Measurements from ENCODE around the gene ATG16L2. TPM values are rescaled to one million over a fixed set of nuclear protein-coding genes. Genes with fewer than 3 reads are reported as not detected.

Gene ATG16L2
- total RNA-seq, 1 experiment from 2014 or later: 17.3 TPM

GRCh38 chr11:72779495-72780128 is 34.6 kb upstream of the ATG16L2 start:
- no peak overlapping the region for H2BK20ac ChIP-seq (ENCODE audit: low read depth, low read length, poor library complexity, severe bottlenecking)
- H2BK12ac ChIP-seq (ENCODE audit: insufficient read length, low read depth, low read length): no peak overlapping the region
- H3K27ac ChIP-seq (ENCODE audit: insufficient read length, low read depth, low read length): no peak overlapping the region
- no peak overlapping the region for H3K56ac ChIP-seq (ENCODE audit: insufficient read length, low read depth, low read length)
- no peaks in the 10 kb centered on the region for H3K27me3 ChIP-seq (ENCODE audit: insufficient read depth, low read length)
- H3K4ac ChIP-seq (ENCODE audit: low read depth, low read length): no peak overlapping the region
- no peak overlapping the region for H4K8ac ChIP-seq (replicated peaks; ENCODE audit: insufficient read length, low read depth, low read length)
- no peak overlapping the region for H3K23ac ChIP-seq (ENCODE audit: insufficient read length, low read depth, low read length)
- H2BK120ac ChIP-seq (ENCODE audit: low read depth, low read length, poor library complexity, severe bottlenecking): no peak overlapping the region
- H3K23me2 ChIP-seq (ENCODE audit: insufficient read length, low read depth, low read length, poor library complexity, severe bottlenecking): peaks cover 7% of the 10 kb centered on the region
- DNase-seq: no peak
- H3K27ac Mint-ChIP-seq: no peak overlapping the region; a peak in 1 of 7 replicates
- no peaks in the 10 kb centered on the region; a peak in 1 of 7 replicates for H3K36me3 Mint-ChIP-seq (ENCODE audit: insufficient read depth in 1 of 3, low read depth in 3 of 3)
- peak overlapping the region in 1 of 2 experiments; percentile 63; a peak in 2 of 5 replicates for H3K4me3 Mint-ChIP-seq
- TF ChIP-seq, protein P1, sequence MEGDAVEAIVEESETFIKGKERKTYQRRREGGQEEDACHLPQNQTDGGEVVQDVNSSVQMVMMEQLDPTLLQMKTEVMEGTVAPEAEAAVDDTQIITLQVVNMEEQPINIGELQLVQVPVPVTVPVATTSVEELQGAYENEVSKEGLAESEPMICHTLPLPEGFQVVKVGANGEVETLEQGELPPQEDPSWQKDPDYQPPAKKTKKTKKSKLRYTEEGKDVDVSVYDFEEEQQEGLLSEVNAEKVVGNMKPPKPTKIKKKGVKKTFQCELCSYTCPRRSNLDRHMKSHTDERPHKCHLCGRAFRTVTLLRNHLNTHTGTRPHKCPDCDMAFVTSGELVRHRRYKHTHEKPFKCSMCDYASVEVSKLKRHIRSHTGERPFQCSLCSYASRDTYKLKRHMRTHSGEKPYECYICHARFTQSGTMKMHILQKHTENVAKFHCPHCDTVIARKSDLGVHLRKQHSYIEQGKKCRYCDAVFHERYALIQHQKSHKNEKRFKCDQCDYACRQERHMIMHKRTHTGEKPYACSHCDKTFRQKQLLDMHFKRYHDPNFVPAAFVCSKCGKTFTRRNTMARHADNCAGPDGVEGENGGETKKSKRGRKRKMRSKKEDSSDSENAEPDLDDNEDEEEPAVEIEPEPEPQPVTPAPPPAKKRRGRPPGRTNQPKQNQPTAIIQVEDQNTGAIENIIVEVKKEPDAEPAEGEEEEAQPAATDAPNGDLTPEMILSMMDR (conservative IDR thresholded peaks at IDR 0.05): no peak
- H3K79me2 ChIP-seq (ENCODE audit: insufficient read depth, low read length): no peaks in the 10 kb centered on the region
- no peaks in the 10 kb centered on the region for H4K20me1 ChIP-seq (ENCODE audit: control insufficient read depth, insufficient read depth, insufficient read length)
- H3K27me3 Mint-ChIP-seq (ENCODE audit: low read depth): peaks cover 27% of the 10 kb centered on the region
- H2BK15ac ChIP-seq (ENCODE audit: low read depth, low read length): no peak overlapping the region
- no peak overlapping the region for H3K4me2 ChIP-seq (ENCODE audit: insufficient read depth, insufficient read length, low read length)
- H2BK5ac ChIP-seq (ENCODE audit: insufficient read length, low read length): no peak overlapping the region
- H2AFZ ChIP-seq (ENCODE audit: low read length): no peak overlapping the region
- H4K91ac ChIP-seq (ENCODE audit: insufficient read length, low read depth, low read length): no peak overlapping the region
- H3K4me1 Mint-ChIP-seq: peaks cover 20 to 35% of the 10 kb centered on the region in 2 experiments
- H3K79me1 ChIP-seq (ENCODE audit: insufficient read depth, low read depth, low read length, poor library complexity, severe bottlenecking): no peaks in the 10 kb centered on the region
- H3K9ac ChIP-seq (ENCODE audit: extremely low read depth, insufficient read length, low read length): no peak overlapping the region
- H2AK5ac ChIP-seq (ENCODE audit: insufficient read length, low read length): no peak overlapping the region
- H3K9me3 Mint-ChIP-seq: no peaks in the 10 kb centered on the region
- peaks cover 4% of the 10 kb centered on the region; the same call in 1 of the 2 replicates for H3K4me1 ChIP-seq (ENCODE audit: insufficient read depth, low read length)
- H3K14ac ChIP-seq (ENCODE audit: insufficient read depth, low read length): no peak overlapping the region
- WGBS (ENCODE audit: extremely low coverage, insufficient read length, low lambda C conversion rate): no CpG with 5 or more reads among the region's 4 CpGs
- no peaks in the 10 kb centered on the region for H3K9me3 ChIP-seq (ENCODE audit: control insufficient read depth, low read depth, low read length)
- H3T11ph ChIP-seq (ENCODE audit: low read length): no peak overlapping the region
- H4K5ac ChIP-seq (ENCODE audit: insufficient read length, low read depth, low read length): no peak overlapping the region
- H3K18ac ChIP-seq (ENCODE audit: insufficient read length, low read depth, low read length): no peak overlapping the region
